LNCaP clone FGC (cell line): ENCODE data around the gene MME.

ENCODE experiments used
- DNase-seq: peaks from one replicate; pipeline ENCODE4 v3.0.0-alpha.2; 2011; ENCODE audit warnings: low read depth
- H3K4me3 ChIP-seq: 2 replicates; pipeline ENCODE4 v1.5.1; 2011; ENCODE audit warnings: mild to moderate bottlenecking, low read depth, low read length, control low read depth
- CTCF ChIP-seq: IDR thresholded peaks from 2 replicates; pipeline ENCODE4 v1.5.1; 2012; ENCODE audit warnings: mild to moderate bottlenecking; ENCODE audit not compliant: control insufficient read depth, insufficient read depth; ENCODE audit errors: extremely low read depth

MME gene

GRCh38 chr3:155225417-155225816 lies 145.3 kb downstream of the MME start:
- no peak overlapping the region for H3K4me3 ChIP-seq
- DNase-seq = no peak
- TF ChIP-seq CTCF = no peak

- H3K4me3 ChIP-seq = no peak overlapping the region
- TF ChIP-seq CTCF = no peak
- no peak for DNase-seq
Measured at GRCh38 chr3:155227141-155227540, 147.0 kb downstream of the MME start.

GRCh38 chr3:155228676-155229075 lies 148.6 kb downstream of the MME start:
- H3K4me3 ChIP-seq = no peak overlapping the region
- no peak for TF ChIP-seq CTCF
- no peak for DNase-seq

GRCh38 chr3:155229086-155229485 lies 149.0 kb downstream of the MME start:
- H3K4me3 ChIP-seq = no peak overlapping the region
- no peak for TF ChIP-seq CTCF
- DNase-seq = no peak

- no peak for DNase-seq
Measured at GRCh38 chr3:155230382-155230781, 150.3 kb downstream of the MME start.

GRCh38 chr3:155231792-155232191 lies 151.7 kb downstream of the MME start:
- TF ChIP-seq CTCF = no peak

More at GRCh38 chr3:155230382-155230781, 150.3 kb downstream of the MME start:
- TF ChIP-seq CTCF = no peak
- H3K4me3 ChIP-seq = no peak overlapping the region

GRCh38 chr3:155232605-155233004 lies 152.5 kb downstream of the MME start:
- H3K4me3 ChIP-seq = no peak overlapping the region
- no peak for TF ChIP-seq CTCF
- DNase-seq = no peak

More at GRCh38 chr3:155231792-155232191, 151.7 kb downstream of the MME start:
- no peak for DNase-seq
- no peak overlapping the region for H3K4me3 ChIP-seq
